HepG2 (cell line): ENCODE data around the gene TTBK1. TPM values are rescaled to one million over a fixed set of nuclear protein-coding genes. Genes with fewer than 3 reads are reported as not detected.
A peak's percentile ranks its signal among the peaks of the same experiment; 100 is the strongest.

Experiments
- CCAR2 ChIP-seq: fragments of 200-400 bp; formaldehyde crosslinking; optimal IDR thresholded peaks from 2 replicates; pipeline ENCODE3; 2018; ENCODE audit warnings: low read depth, mild to moderate bottlenecking, low read length, moderate library complexity
- ETV5 ChIP-seq: IDR thresholded peaks from 2 replicates; pipeline ENCODE4 v1.6.1; 2018; ENCODE audit warnings: missing biosample characterization, missing genetic modification reagents, inconsistent platforms, borderline replicate concordance
- HIC2 ChIP-seq: sonication (generic); formaldehyde crosslinking; IDR thresholded peaks from 2 replicates; pipeline ENCODE4 v1.9.0; 2022; ENCODE audit warnings: low read depth, missing genetic modification reagents
- HMG20B ChIP-seq: conservative IDR thresholded peaks from 2 replicates; pipeline ENCODE4 v1.6.1; 2016; ENCODE audit warnings: missing genetic modification reagents, missing compliant biosample characterization
- HOXD1 ChIP-seq: sonication (generic); formaldehyde crosslinking; IDR thresholded peaks from 2 replicates; pipeline ENCODE4 v1.5.0; 2020; ENCODE audit warnings: missing genetic modification reagents
- IRF1 ChIP-seq: sonication (generic); formaldehyde crosslinking; IDR thresholded peaks from 2 replicates; pipeline ENCODE4 v1.4.0; 2020; ENCODE audit warnings: low read depth, mild to moderate bottlenecking, missing genetic modification reagents
- PBX3 ChIP-seq: sonication (generic); formaldehyde crosslinking; IDR thresholded peaks from 2 replicates; pipeline ENCODE4 v1.8.1; 2023; ENCODE audit warnings: missing genetic modification reagents, inconsistent platforms, borderline replicate concordance
- PCBP2 ChIP-seq: fragments of 200-400 bp; formaldehyde crosslinking; optimal IDR thresholded peaks from 2 replicates; pipeline ENCODE3; 2018; ENCODE audit warnings: low read length, low read depth; ENCODE audit not compliant: poor library complexity, severe bottlenecking
- POLR2G ChIP-seq: fragments of 200-400 bp; formaldehyde crosslinking; IDR thresholded peaks from 2 replicates; pipeline ENCODE4 v1.6.1; 2018; ENCODE audit warnings: mild to moderate bottlenecking, low read depth, low read length, moderate library complexity
- PRMT3 ChIP-seq: sonication (generic); formaldehyde crosslinking; IDR thresholded peaks from 2 replicates; pipeline ENCODE4 v1.8.1; 2022; ENCODE audit warnings: low read depth, mild to moderate bottlenecking, moderate library complexity, missing genetic modification reagents, borderline replicate concordance
- RFX1 ChIP-seq: fragments of 450-650 bp; IDR thresholded peaks from 2 replicates; pipeline ENCODE4 v1.6.1; 2017
- RXRA ChIP-seq: sonication (generic); formaldehyde crosslinking; IDR thresholded peaks from 2 replicates; pipeline ENCODE4 v1.5.1; 2020; ENCODE audit warnings: missing genetic modification reagents
- THAP7 ChIP-seq: sonication (generic); formaldehyde crosslinking; IDR thresholded peaks from 2 replicates; pipeline ENCODE4 v1.8.1; 2023; ENCODE audit warnings: mild to moderate bottlenecking, missing genetic modification reagents
- TMF1 ChIP-seq: sonication (generic); formaldehyde crosslinking; IDR thresholded peaks from 2 replicates; pipeline ENCODE4 v1.8.1; 2022; ENCODE audit warnings: low read depth, missing genetic modification reagents
- TRIM24 ChIP-seq: sonication (generic); formaldehyde crosslinking; IDR thresholded peaks from 2 replicates; pipeline ENCODE4 v1.8.0; 2022; ENCODE audit warnings: mild to moderate bottlenecking, missing genetic modification reagents
- ZBTB26 ChIP-seq: IDR thresholded peaks from 2 replicates; pipeline ENCODE4 v1.6.1; 2016; ENCODE audit warnings: missing compliant biosample characterization, missing genetic modification reagents, borderline replicate concordance
- ZFAT ChIP-seq: sonication (generic); formaldehyde crosslinking; conservative IDR thresholded peaks from 2 replicates; pipeline ENCODE4 v1.8.1; 2023; ENCODE audit warnings: missing genetic modification reagents, inconsistent platforms
- ZFP1 ChIP-seq: IDR thresholded peaks from 2 replicates; pipeline ENCODE4 v1.6.1; 2016
- ZNF292 ChIP-seq: sonication (generic); formaldehyde crosslinking; IDR thresholded peaks from 2 replicates; pipeline ENCODE4 v1.8.1; 2022; ENCODE audit warnings: mild to moderate bottlenecking, low read depth, missing genetic modification reagents, borderline replicate concordance
- ZNF329 ChIP-seq: sonication (generic); formaldehyde crosslinking; IDR thresholded peaks from 2 replicates; pipeline ENCODE4 v1.9.0; 2021; ENCODE audit warnings: low read depth, mild to moderate bottlenecking, missing genetic modification reagents
- ZNF687 ChIP-seq: sonication (generic); formaldehyde crosslinking; IDR thresholded peaks from 2 replicates; pipeline ENCODE4 v1.5.1; 2020; ENCODE audit warnings: mild to moderate bottlenecking, missing genetic modification reagents, moderate library complexity
- polyA plus RNA-seq, 8 experiments: library from polyadenylated mRNA; depleted of rRNA in 3 of 8; stranded (reverse) in 7 of 8; unstranded in 1 of 8; fragments of >200 nt; fragmentation: Illumina TruSeq in 4 of 8; extraction: Trizol in 4 of 8; gene quantifications; 2 replicates each; pipeline versions ENCODE4 v1.2.1 to v1.2.3, GENCODE V29; 2011 to 2016; ENCODE audit warnings: low read depth in 4 of 8, missing spikeins in 1 of 8, mixed read lengths in 1 of 8; ENCODE audit not compliant: insufficient read depth in 1 of 8
- total RNA-seq, 5 experiments: library from RNA; depleted of rRNA; stranded (reverse); fragments of >200 nt; fragmentation: Illumina TruSeq; extraction: Trizol; gene quantifications; 2 replicates each; pipeline ENCODE4 v1.2.3, GENCODE V29; 2016; ENCODE audit warnings: low read depth in 1 of 5

The TTBK1 gene
- total and polyA plus RNA-seq, 2 of the 13 experiments (the other 11 are each of a cell fraction or from before 2014, with no cell fraction given) = 0.24 to 0.33 TPM

GRCh38 chr6:43265564-43265963, 22.3 kb downstream of the TTBK1 start (continued):
- TF ChIP-seq HIC2 (CRISPR knock-in tag) (peak; percentile 82), ZNF292 (CRISPR knock-in tag) (no peak), PRMT3 (no peak), TMF1 (no peak), ZBTB26 (no peak; the same call in 1 of the 2 replicates), ZNF329 (CRISPR knock-in tag) (no peak), ZFP1 (no peak), THAP7 (CRISPR knock-in tag) (no peak), RFX1 (no peak), TRIM24 (CRISPR knock-in tag) (no peak), RXRA (CRISPR knock-in tag) (peak; percentile 30; the same call in 1 of the 2 replicates), ETV5 (CRISPR knock-in tag) (peak; percentile 38; the same call in 1 of the 2 replicates), CCAR2 (no peak), HOXD1 (CRISPR knock-in tag) (no peak), ZFAT (CRISPR knock-in tag) (no peak), POLR2G (no peak), ZNF687 (CRISPR knock-in tag) (peak; percentile 49), HMG20B (CRISPR knock-in tag) (0 out of 2 replicates have a peak, but pooled peaks have one; percentile 37), IRF1 (CRISPR knock-in tag) (no peak), PBX3 (CRISPR knock-in tag) (no peak), PCBP2 (no peak)
